Activated CD4-positive, alpha-beta T cell treated with anti-CD3 and anti-CD28 coated beads, Interleukin-2, amount 10 ng/mL, durations not matched to agents 7 days and 5 days (primary cell): ENCODE measurements around the gene OR2V2. TPM values are rescaled to one million over a fixed set of nuclear protein-coding genes. Genes with fewer than 3 reads are reported as not detected.

ENCODE experiments used
- CTCF ChIA-PET: fragments of 350-600 bp; sonication (Branson Sonifier 250); formaldehyde crosslinking; loops from one replicate; lab custom pipeline; 2021; ENCODE audit warnings: antibody characterized with exemption; lab: Charles Lee
- POLR2A ChIA-PET: fragments of 350-600 bp; sonication (Branson Sonifier 250); formaldehyde crosslinking; loops from one replicate; lab custom pipeline; 2021; ENCODE audit warnings: antibody characterized with exemption; lab: Charles Lee
- DNase-seq: peaks from one replicate; pipeline ENCODE4 v3.0.0-alpha.2; 2020
- H3K27ac Mint-ChIP-seq: one replicate; pipeline ENCODE4 v1.8.0; 2021; ENCODE audit warnings: mild to moderate bottlenecking, moderate library complexity, mixed read lengths
- H3K27me3 Mint-ChIP-seq: one replicate; pipeline ENCODE4 v1.8.0; 2021; ENCODE audit warnings: mixed read lengths
- H3K36me3 Mint-ChIP-seq: one replicate; pipeline ENCODE4 v1.8.0; 2021; ENCODE audit warnings: low read depth, mixed read lengths
- H3K4me1 Mint-ChIP-seq: one replicate; pipeline ENCODE4 v1.8.0; 2021; ENCODE audit warnings: mixed read lengths
- H3K4me3 Mint-ChIP-seq: one replicate; pipeline ENCODE4 v1.8.0; 2021; ENCODE audit warnings: mild to moderate bottlenecking, moderate library complexity, mixed read lengths
- H3K9me3 Mint-ChIP-seq: one replicate; pipeline ENCODE4 v1.8.0; 2021; ENCODE audit warnings: mixed read lengths
- total RNA-seq, 2 experiments: library from RNA; stranded (reverse); gene quantifications; one replicate each; pipeline ENCODE4 v1.2.3, GENCODE V29; 2021

The OR2V2 gene
- total RNA-seq, 2 experiments from 2014 or later, result not detected

DNA sequence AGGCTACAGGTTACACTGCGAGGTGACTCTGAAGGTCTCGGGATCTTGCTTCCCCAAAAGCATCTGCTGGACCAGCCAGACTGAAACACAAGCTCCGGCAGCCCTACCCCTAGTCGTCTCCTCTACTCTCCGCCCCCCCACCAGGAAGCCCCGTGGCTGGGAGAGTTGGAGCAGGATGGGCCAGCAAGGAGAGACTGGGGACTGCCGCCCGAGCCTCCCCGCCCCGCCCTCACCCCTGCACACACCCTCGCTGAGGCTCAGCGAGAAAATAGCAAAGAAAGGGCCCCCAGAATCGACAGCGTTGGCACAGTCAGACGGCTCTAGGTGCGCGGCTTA, 56.4 kb downstream of the OR2V2 start:
- CTCF ChIA-PET, result interaction anchor here (1.3 to 8.7 kb wide), 4 partner anchors 13 to 400 kb away, joined by 3 to 90 read pairs (median 16); no protein-coding TSS in a partner anchor
- DNase-seq, result no peak
- peak overlapping the region; percentile 70 for H3K27ac Mint-ChIP-seq

DNA sequence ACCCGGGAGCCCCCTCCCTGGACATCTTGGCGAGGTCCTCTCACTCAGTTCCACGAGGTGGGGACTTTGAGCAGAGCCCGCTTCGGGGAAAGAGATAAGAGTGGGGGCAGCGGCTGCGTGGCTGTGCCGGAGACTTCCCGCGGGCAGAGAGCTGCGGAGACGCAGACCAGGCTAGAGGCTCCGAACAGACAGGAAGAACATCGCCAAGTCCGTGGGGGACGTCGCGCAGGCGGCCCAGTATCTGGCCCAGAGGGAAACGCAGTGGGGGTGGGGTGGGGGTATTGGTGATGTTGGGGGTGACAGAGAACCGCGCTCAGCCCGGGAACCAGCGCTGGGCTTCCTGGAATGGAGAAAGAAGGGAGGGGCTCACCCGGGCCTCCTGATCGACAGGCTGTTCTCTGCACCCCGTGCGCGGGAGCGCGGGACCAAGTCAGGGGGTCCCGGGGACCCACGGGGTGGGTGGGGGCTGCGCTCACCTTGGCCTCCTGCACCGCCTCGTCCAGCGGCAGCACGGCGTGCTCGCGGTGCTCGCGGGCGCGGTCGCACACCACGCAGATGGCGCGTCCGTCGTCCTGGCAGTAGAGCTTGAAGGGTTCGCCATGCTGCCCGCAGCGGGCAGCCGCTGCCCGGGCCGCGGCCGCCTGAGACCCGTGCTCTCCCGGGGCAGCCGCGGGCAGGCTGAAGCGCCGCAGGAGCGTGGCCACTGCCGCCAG, 56.9 kb downstream of the OR2V2 start:
- peaks cover 34% of the 10 kb centered on the region for H3K4me1 Mint-ChIP-seq
- ChIA-PET POLR2A (no interaction called here), CTCF (interaction anchor here (1.3 to 8.7 kb wide), 5 partner anchors 14 to 401 kb away, joined by 3 to 90 read pairs (median 16); no protein-coding TSS in a partner anchor)
- peak overlapping the region; percentile 70 for H3K27ac Mint-ChIP-seq
- no peaks in the 10 kb centered on the region for H3K36me3 Mint-ChIP-seq
- H3K9me3 Mint-ChIP-seq, result no peaks in the 10 kb centered on the region
- H3K4me3 Mint-ChIP-seq, result peak overlapping the region; percentile 75
- H3K27me3 Mint-ChIP-seq, result peaks cover 50% of the 10 kb centered on the region
- DNase-seq, result no peak

More for the DNA sequence above, 56.4 kb downstream of the OR2V2 start:
- Mint-ChIP-seq H3K4me3 (peak overlapping the region; percentile 75), H3K27me3 (peaks cover 53% of the 10 kb centered on the region), H3K4me1 (peaks cover 34% of the 10 kb centered on the region), H3K9me3 (no peaks in the 10 kb centered on the region), H3K36me3 (no peaks in the 10 kb centered on the region)
- POLR2A ChIA-PET, result no interaction called here

DNA sequence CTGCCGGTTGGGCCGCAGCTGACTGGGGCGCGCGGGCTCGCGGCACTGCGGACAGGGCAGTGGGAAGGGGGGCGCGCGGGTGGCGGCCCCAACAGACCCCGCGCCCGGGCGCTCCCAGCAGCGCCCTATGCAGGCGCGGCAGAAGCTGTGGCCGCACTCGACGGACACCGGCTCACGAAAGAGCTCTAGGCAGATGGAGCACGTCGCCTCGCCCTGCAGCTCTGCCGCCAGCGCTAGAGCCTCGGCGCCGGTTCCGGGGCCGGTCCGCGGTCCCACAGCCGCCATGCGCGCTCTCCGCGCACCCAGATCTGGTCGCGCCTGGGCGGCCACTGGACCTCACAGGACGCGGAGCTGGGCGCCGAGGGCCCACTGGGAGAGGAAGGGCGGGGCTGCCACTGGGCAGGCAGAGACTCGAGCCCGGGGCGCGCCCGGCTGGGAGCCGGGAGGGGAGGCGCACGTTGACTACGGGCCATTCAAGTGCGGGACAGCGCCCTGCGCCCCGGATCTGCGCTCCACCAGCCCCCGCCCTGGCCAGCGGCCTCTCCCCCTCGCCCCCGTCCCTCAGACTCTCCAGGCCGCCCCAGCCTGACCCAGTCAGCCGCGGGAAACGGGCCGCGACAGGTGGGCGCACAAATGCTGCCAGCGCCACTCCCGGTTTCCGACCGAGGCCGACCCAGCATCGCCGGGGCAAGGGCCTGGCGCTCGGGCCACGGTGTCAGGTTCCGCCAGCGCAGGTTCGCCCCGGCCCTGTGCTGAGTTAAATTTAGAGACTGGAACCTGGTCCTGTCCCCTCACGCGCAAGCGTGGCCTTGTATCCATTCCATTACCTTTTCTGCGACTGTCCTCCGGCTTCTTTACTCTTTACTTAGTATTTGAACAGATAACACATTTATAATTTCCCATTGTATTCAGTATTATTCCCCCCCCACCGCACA, 57.7 kb downstream of the OR2V2 start, which contains the start of gene TRIM7:
TRIM7 (minus strand) TSS at position 371 of the 935 bp plus-strand sequence; CDS start at position 285, 86 bp downstream.
- Mint-ChIP-seq H3K36me3 (no peaks in the 10 kb centered on the region), H3K4me1 (peaks cover 34% of the 10 kb centered on the region), H3K4me3 (peak within 1 kb of the TSS; percentile 75), H3K27me3 (peaks cover 48% of the 10 kb centered on the region), H3K9me3 (no peaks in the 10 kb centered on the region), H3K27ac (peak within 1 kb of the TSS; percentile 79)
- CTCF ChIA-PET, result interaction anchor here (1.0 to 8.7 kb wide), 6 partner anchors 10 to 34 kb away, joined by 3 to 90 read pairs (median 10); no protein-coding TSS in a partner anchor
- DNase-seq, result no peak
- POLR2A ChIA-PET, result no interaction called here

DNA sequence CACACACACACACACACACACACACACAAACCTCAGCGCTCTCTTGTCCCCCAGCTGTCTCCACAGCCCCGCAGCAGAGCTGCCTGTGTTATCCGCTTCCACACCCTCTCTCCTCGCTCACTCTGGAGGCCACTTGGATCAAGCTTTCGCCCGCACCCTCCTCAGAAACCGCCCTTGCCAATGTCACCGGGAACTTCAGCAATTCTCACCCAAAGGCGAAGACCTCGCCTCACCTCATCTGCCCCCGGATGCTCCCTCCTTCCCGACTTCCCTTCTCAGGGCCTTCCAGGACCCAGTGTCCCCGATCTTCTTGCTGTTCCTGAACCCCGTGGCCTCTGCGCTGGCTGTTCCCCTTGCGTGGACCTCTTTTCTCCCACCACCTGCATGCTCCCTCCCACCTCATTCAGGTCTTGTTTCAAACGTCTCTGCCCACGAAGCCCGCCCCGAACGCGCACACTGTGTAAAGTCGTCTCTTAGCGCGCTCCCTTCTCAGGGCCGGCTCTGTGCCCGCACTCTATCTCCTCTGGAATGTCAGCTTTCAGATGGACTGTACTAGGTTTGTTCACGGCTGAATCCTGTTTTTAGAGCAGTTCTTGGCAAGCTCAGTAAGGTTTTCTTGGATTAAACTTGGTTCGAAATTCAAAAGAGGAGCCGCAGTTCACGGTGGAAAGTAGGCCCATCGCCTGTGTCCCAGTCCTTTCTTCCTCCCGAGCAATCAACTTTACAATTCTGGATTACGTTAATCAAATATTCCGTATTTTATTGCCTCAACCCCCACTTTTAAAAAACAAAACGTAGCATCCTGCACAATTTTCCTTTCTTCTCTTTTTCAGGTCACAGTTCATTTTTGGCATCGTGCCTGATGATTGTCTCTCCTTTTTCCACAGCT, 58.6 kb downstream of the OR2V2 start:
- peak; percentile 30 for DNase-seq

DNA sequence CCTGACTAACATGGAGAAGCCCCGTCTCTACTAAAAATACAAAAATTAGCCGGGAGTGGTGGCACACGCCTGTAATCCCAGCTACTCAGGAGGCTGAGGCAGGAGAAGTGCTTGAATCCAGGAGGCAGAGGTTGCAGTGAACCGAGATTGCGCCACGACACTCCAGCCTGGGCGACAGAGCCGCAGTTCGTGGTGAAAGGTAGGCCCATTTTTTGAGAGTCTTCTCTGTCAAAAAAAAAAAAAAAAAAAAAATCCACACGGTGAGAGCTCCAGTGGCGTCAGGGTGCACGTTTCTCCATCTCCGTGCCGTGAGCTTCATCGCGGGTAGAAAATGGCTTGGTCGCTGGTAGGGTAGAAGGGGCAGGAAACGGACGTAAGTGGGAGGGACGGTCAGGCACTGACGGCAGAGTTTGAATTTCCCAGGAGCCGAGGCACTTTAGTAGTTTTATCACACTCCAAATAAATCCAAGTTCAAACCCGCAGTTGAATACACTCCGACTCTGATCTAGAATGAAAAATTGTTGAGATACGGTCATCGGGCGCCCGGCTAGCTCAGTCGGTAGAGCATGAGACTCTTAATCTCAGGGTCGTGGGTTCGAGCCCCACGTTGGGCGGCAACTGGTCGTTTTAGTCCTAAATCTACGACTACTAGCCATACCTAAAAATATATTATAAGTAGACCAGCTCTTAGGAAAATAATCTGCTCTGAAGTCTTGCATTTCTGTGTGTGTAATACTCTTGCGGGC, 60.0 kb downstream of the OR2V2 start:
- H3K4me3 Mint-ChIP-seq, result peak overlapping the region; percentile 74
- POLR2A ChIA-PET, result interaction anchor here (0.6 to 1.3 kb wide), 3 partner anchors 8 to 17 kb away, joined by 3 to 11 read pairs (median 5); no protein-coding TSS in a partner anchor
- peak overlapping the region; percentile 79 for H3K27ac Mint-ChIP-seq
- DNase-seq, result peak; percentile 70
- H3K27me3 Mint-ChIP-seq, result peaks cover 31% of the 10 kb centered on the region
- no peaks in the 10 kb centered on the region for H3K9me3 Mint-ChIP-seq
- CTCF ChIA-PET, result interaction anchor here (0.6 to 8.7 kb wide), 11 partner anchors 9 to 57 kb away, joined by 3 to 90 read pairs (median 11); partner anchors contain the start of gene TRIM41
- no peaks in the 10 kb centered on the region for H3K36me3 Mint-ChIP-seq
- peaks cover 34% of the 10 kb centered on the region for H3K4me1 Mint-ChIP-seq

More for the DNA sequence above, 58.6 kb downstream of the OR2V2 start:
- Mint-ChIP-seq H3K27me3 (peaks cover 39% of the 10 kb centered on the region), H3K4me1 (peaks cover 34% of the 10 kb centered on the region), H3K36me3 (no peaks in the 10 kb centered on the region), H3K9me3 (no peaks in the 10 kb centered on the region), H3K4me3 (peak overlapping the region; percentile 74), H3K27ac (peak overlapping the region; percentile 79)
- POLR2A ChIA-PET, result interaction anchor here (1.3 kb wide), 1 partner anchor 16 kb away, joined by 11 read pairs; no protein-coding TSS in a partner anchor
- CTCF ChIA-PET, result interaction anchor here (1.0 to 8.7 kb wide), 8 partner anchors 9 to 33 kb away, joined by 3 to 90 read pairs (median 12); partner anchors contain the start of gene TRIM41

DNA sequence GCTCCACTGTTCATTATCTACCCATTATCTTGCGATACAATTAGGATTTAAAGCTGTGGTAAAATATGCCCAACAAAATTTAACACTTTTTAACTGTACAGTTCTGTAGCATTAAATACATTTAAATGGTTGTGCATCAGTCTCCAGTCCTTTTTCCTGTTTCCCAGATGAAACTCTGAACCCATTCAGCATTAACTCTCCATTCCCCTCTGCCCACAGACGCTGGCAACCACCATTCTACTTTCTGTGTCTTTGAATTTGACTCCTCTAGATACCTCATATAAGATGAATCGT, 60.5 kb downstream of the OR2V2 start:
- peak overlapping the region; percentile 79 for H3K27ac Mint-ChIP-seq

More for the DNA sequence above, 60.5 kb downstream of the OR2V2 start:
- Mint-ChIP-seq H3K27me3 (peaks cover 28% of the 10 kb centered on the region), H3K36me3 (no peaks in the 10 kb centered on the region), H3K4me3 (peak overlapping the region; percentile 74), H3K9me3 (no peaks in the 10 kb centered on the region), H3K4me1 (peaks cover 34% of the 10 kb centered on the region)
- no peak for DNase-seq
- CTCF ChIA-PET, result interaction anchor here (0.6 to 8.7 kb wide), 9 partner anchors 9 to 58 kb away, joined by 3 to 90 read pairs (median 11); partner anchors contain the start of gene TRIM41
- POLR2A ChIA-PET, result interaction anchor here (1.0 kb wide), 1 partner anchor 16 kb away, joined by 5 read pairs; no protein-coding TSS in a partner anchor

Other genes with a start within 250 kb of the OR2V2 start
- gene BTNL8, start 248.4 kb upstream of the OR2V2 start, total RNA-seq, result not detected
- gene BTNL3, start 158.7 kb upstream of the OR2V2 start, total RNA-seq, result not detected
- gene BTNL9, start 107.3 kb upstream of the OR2V2 start, total RNA-seq, result not detected
- gene OR2V1, start 16.4 kb upstream of the OR2V2 start, total RNA-seq, result not detected
- gene TRIM7, start 57.6 kb downstream of the OR2V2 start, total RNA-seq, result under 1 TPM; 0.29 to 0.84 TPM
- gene TRIM41, start 75.7 kb downstream of the OR2V2 start, total RNA-seq, result 10 to 100 TPM; 34.7 to 36.9 TPM
- gene RACK1, start 96.3 kb downstream of the OR2V2 start, total RNA-seq, result 1,000 to 10,000 TPM; 1,823 to 2,207 TPM
- 10 to 100 TPM; 29.6 to 29.9 TPM for gene TRIM52, start 113.6 kb downstream of the OR2V2 start, total RNA-seq
- not detected for gene OR4F3, start 219.7 kb downstream of the OR2V2 start, total RNA-seq